Stimulated activated CD4-positive, alpha-beta T cell treated with anti-CD3 and anti-CD28 coated beads, Interleukin-1b, Interleukin-23, amount 100 ng/mL, for 1 hour (primary cell): ENCODE measurements around the gene FOXP4.
A peak's percentile ranks its signal among the peaks of the same experiment; 100 is the strongest.

Experiments used
- DNase-seq, 2 donors: peaks; one replicate each; pipeline ENCODE4 v3.0.0-alpha.2; 2020; ENCODE audit warnings: low read depth in 2 of 2

FOXP4 gene, protein sequence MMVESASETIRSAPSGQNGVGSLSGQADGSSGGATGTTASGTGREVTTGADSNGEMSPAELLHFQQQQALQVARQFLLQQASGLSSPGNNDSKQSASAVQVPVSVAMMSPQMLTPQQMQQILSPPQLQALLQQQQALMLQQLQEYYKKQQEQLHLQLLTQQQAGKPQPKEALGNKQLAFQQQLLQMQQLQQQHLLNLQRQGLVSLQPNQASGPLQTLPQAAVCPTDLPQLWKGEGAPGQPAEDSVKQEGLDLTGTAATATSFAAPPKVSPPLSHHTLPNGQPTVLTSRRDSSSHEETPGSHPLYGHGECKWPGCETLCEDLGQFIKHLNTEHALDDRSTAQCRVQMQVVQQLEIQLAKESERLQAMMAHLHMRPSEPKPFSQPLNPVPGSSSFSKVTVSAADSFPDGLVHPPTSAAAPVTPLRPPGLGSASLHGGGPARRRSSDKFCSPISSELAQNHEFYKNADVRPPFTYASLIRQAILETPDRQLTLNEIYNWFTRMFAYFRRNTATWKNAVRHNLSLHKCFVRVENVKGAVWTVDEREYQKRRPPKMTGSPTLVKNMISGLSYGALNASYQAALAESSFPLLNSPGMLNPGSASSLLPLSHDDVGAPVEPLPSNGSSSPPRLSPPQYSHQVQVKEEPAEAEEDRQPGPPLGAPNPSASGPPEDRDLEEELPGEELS

DNA sequence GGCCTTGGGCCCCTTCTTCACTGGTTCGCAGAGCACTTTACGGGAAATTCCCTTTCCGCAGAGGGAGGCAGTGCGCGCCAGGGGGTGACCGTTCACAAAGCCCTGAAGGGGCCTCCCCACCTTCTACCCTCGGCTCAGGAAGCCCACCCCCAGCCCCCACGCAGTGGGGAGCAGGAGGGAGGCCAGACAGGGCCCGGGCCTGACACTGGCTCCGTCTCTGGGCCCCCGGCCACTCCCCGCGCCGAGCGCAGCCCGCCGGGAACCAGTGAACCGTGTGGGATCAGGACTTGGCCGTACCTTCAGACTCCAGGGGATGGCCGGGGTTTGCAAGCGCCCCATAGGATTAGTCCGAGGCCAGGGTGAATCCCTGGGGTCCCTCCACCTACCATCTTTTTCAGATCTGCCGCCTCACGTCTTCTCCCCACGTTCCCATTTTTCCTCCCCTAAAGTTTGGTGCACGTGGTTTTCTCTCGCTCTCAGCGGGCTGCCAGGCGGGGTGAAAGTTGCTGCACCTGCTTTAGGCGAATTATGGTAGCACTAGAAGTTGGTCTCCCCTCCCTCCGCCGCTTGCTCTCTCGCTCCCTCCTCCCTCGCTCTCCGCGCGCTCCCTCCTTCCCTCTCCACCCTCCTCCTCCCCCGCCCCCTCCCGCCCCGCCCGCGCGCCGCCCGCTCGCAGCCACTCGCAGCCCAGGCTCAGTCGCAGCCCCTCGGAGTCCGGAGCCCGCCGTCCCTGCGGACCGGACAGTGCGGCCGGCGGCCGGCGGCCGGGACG lies at the start of gene FOXP4:
TSS of gene FOXP4 (plus strand) at position 679 of the 772 bp plus-strand sequence. CDS start 19,380 bp downstream, outside the sequence.
- peak; percentile 49 to 52 for DNase-seq

- no peak for DNase-seq
These were observed 48.6 kb upstream of the FOXP4 start for GRCh38 chr6:41497573-41497972.

DNA sequence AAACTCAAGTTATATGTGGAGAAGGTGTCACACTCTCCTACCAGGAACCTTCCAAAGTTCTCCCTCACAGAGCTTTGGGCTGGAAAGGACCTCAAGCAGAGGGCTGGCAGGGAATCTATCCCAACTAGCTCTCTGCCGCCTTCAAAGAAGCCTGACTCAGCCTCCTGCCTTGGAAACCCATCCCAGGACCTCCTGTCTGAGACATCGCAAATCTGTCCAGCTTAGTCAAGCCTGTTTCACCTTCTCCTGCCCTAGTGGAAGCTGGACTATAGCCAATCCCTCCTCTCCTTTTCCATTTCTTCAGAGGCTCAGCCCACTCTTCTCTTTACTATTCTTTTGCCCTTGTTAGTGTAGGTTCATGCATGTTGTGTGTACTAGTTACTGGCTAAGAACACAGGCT lies 48.2 kb upstream of the FOXP4 start:
- DNase-seq = no peak

- no peak for DNase-seq
These were observed 47.1 kb upstream of the FOXP4 start for GRCh38 chr6:41498968-41499599.

GRCh38 chr6:41500561-41500960 lies 45.6 kb upstream of the FOXP4 start:
- no peak for DNase-seq

DNA sequence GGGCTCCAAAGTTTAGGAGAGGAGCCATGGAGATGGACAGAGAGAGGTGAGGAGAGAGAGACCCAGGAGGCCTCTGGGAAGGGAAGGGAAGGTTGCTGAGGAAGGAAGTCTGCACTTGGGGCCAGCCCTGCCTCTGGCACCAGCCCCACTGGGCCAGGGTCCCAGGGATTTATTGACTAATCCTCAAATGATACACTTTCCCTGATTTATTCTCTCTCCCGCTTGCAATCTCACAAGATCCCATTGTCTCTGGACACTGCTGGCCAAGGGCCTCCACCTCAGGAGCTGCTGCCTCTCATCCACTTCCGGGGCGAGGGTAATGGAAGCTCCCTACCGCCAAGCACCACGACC lies 43.6 kb upstream of the FOXP4 start:
- no peak for DNase-seq

GRCh38 chr6:41502917-41503671 lies 43.1 kb upstream of the FOXP4 start:
- DNase-seq = no peak

DNA sequence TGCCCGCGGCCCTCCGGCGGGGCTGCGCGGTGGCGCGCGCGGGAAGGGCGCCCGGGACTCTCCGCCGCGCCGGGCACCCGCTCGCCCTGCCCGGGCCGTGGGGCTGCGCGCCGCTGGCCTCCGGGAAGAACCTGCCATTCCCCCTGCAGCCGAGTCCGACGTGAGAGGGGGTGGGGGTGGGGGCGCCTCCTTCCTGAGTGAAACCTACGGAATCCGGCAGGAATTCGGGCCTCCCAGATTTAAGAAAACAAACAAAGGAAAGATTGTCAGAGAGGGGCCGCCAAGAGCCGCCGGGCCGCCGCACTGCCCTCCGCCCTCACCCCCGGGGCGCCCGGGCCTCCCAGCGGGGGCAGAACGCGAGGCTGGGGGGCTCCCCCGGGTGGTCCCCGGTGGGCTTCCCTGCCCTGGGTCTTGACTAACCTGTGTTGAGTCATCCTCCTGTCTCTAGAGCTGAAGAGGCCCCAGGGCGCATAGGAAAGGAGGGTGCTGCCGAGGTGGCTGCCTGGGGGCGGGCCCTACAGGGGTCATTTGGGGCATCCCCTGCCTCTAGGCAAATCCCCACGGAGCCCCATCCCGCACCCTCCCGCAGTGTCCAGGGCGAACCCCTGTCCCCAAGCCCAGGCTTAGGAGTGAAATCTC lies 42.2 kb upstream of the FOXP4 start:
- no peak for DNase-seq

- no peak for DNase-seq
These were observed 41.6 kb upstream of the FOXP4 start for GRCh38 chr6:41504466-41505121.

DNA sequence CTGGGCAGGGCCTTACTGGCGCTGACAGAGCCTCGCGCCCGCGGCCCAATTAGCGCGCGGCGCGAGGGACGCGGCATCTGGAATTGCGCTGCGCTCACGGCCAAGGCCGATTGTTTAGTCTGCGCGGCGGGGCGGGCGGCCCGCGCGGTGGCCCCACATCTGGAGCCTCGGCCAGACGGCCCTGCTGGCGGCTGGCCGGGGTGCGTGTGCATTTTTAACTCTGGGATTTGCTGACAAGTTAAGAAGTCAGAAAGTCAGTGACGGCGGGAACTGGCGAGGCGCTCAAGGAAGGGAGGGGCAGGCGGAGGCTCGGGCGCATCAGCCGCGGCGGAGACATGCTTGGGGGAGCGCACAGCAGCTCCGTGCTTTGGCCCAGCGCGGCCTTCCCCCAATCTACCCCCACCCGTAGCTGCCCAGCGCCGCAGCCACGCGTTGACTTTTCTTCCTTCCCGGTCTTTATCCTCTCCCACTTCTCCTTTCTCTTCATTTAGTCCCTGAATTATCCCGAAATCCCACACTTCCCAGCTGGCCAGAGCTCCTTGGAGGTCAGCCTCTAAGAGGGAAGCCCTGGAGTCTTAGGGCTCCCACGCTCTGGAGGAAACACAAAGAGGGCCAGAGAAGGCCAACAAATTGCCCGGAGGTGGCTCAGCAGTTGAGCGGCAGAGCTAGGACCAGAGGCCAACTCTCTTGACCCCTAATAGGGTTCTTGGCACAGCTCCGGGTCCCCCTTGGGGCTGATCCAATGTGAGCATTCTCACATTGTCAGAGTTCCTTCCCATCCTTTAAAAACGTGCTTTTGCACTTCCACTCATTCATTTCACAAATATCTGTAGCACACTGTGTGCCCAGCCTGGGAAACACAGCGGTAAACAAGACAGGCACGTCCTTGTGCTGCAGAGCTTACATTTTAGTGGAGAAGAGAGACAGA lies 40.8 kb upstream of the FOXP4 start:
- DNase-seq = no peak

DNA sequence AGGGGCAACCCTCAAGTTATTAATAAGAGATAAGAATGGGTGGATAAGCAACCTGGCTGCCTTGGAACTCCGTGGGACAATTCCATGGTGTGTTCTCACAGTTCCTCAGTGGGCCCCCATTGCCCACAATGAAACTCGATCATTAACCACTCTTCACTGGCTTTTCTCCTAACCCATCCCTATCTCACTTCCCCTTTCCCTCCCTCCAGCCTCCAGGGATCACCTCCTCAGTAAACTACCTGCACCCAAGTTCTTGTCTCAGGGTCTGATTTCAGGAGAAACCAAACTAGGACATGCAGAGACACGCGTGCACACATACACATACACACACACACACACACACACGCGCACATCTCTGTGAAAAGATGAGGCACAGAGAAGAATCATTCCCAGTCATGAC lies 37.7 kb upstream of the FOXP4 start:
- DNase-seq = no peak

GRCh38 chr6:41509580-41509979 lies 36.6 kb upstream of the FOXP4 start:
- no peak for DNase-seq

GRCh38 chr6:41511443-41512060 lies 34.6 kb upstream of the FOXP4 start:
- DNase-seq = no peak

GRCh38 chr6:41512146-41512701 lies 34.0 kb upstream of the FOXP4 start:
- no peak for DNase-seq

- DNase-seq = no peak
These were observed 30.2 kb upstream of the FOXP4 start for GRCh38 chr6:41515995-41516394.

- no peak for DNase-seq
These were observed 28.1 kb upstream of the FOXP4 start for GRCh38 chr6:41518118-41518517.

- DNase-seq = no peak
These were observed 26.9 kb upstream of the FOXP4 start for GRCh38 chr6:41519305-41519744.
